ENCODE results near the gene CCDC61. TPM values are rescaled to one million over a fixed set of nuclear protein-coding genes. Genes with fewer than 3 reads are reported as not detected.

The CCDC61 gene
- total RNA-seq, result 0.94 TPM

GRCh38 chr19:45994998-45995714 is at the start of gene CCDC61:
Gene CCDC61 (plus strand): TSS chr19:45995467. CDS start chr19:46003019, 7,552 bp downstream.
- Histone ChIP-seq H3K4me1 (ENCODE audit: insufficient read depth, low read length) (peaks cover 24% of the 10 kb centered on the region), H3K27me3 (ENCODE audit: insufficient read depth, low read length) (no peaks in the 10 kb centered on the region), H3K4me3 (ENCODE audit: low read length) (peak within 1 kb of the TSS; percentile 62), H3K9me3 (ENCODE audit: low read depth, low read length) (no peaks in the 10 kb centered on the region)

- H3K4me1 ChIP-seq (ENCODE audit: insufficient read depth, low read length), result peaks cover 5% of the 10 kb centered on the region
- H3K4me3 ChIP-seq (ENCODE audit: low read length), result no peak overlapping the region
- peaks cover 3% of the 10 kb centered on the region for H3K27me3 ChIP-seq (ENCODE audit: insufficient read depth, low read length)
- H3K9me3 ChIP-seq (ENCODE audit: low read depth, low read length), result no peaks in the 10 kb centered on the region
Measured at GRCh38 chr19:45947926-45948325, 47.3 kb upstream of the CCDC61 start.

GRCh38 chr19:45952341-45952685 is 43.0 kb upstream of the CCDC61 start:
- Histone ChIP-seq H3K9me3 (ENCODE audit: low read depth, low read length) (no peaks in the 10 kb centered on the region), H3K27me3 (ENCODE audit: insufficient read depth, low read length) (peaks cover 3% of the 10 kb centered on the region), H3K4me3 (ENCODE audit: low read length) (no peak overlapping the region), H3K4me1 (ENCODE audit: insufficient read depth, low read length) (peaks cover 9% of the 10 kb centered on the region)

- Histone ChIP-seq H3K9me3 (ENCODE audit: low read depth, low read length) (no peaks in the 10 kb centered on the region), H3K27me3 (ENCODE audit: insufficient read depth, low read length) (peaks cover 2% of the 10 kb centered on the region), H3K4me1 (ENCODE audit: insufficient read depth, low read length) (peaks cover 9% of the 10 kb centered on the region), H3K4me3 (ENCODE audit: low read length) (no peak overlapping the region)
Measured at GRCh38 chr19:45952686-45953505, 42.4 kb upstream of the CCDC61 start.

- peaks cover 9% of the 10 kb centered on the region for H3K4me1 ChIP-seq (ENCODE audit: insufficient read depth, low read length)
- no peak overlapping the region for H3K4me3 ChIP-seq (ENCODE audit: low read length)
- H3K27me3 ChIP-seq (ENCODE audit: insufficient read depth, low read length), result no peaks in the 10 kb centered on the region
- no peaks in the 10 kb centered on the region for H3K9me3 ChIP-seq (ENCODE audit: low read depth, low read length)
Measured at GRCh38 chr19:45953676-45954075, 41.6 kb upstream of the CCDC61 start.

- no peaks in the 10 kb centered on the region for H3K27me3 ChIP-seq (ENCODE audit: insufficient read depth, low read length)
- no peaks in the 10 kb centered on the region for H3K9me3 ChIP-seq (ENCODE audit: low read depth, low read length)
- H3K4me1 ChIP-seq (ENCODE audit: insufficient read depth, low read length), result peaks cover 9% of the 10 kb centered on the region
- H3K4me3 ChIP-seq (ENCODE audit: low read length), result no peak overlapping the region
Measured at GRCh38 chr19:45954156-45954555, 41.1 kb upstream of the CCDC61 start.

GRCh38 chr19:45955905-45956608 is 39.2 kb upstream of the CCDC61 start:
- H3K4me1 ChIP-seq (ENCODE audit: insufficient read depth, low read length), result peaks cover 9% of the 10 kb centered on the region
- H3K27me3 ChIP-seq (ENCODE audit: insufficient read depth, low read length), result no peaks in the 10 kb centered on the region
- H3K4me3 ChIP-seq (ENCODE audit: low read length), result no peak overlapping the region
- no peaks in the 10 kb centered on the region for H3K9me3 ChIP-seq (ENCODE audit: low read depth, low read length)

GRCh38 chr19:45958320-45958719 is 36.9 kb upstream of the CCDC61 start:
- no peaks in the 10 kb centered on the region for H3K4me1 ChIP-seq (ENCODE audit: insufficient read depth, low read length)
- H3K4me3 ChIP-seq (ENCODE audit: low read length), result no peak overlapping the region
- H3K27me3 ChIP-seq (ENCODE audit: insufficient read depth, low read length), result no peaks in the 10 kb centered on the region
- no peaks in the 10 kb centered on the region for H3K9me3 ChIP-seq (ENCODE audit: low read depth, low read length)

GRCh38 chr19:45958769-45959516 is 36.3 kb upstream of the CCDC61 start:
- Histone ChIP-seq H3K4me1 (ENCODE audit: insufficient read depth, low read length) (no peaks in the 10 kb centered on the region), H3K27me3 (ENCODE audit: insufficient read depth, low read length) (no peaks in the 10 kb centered on the region), H3K4me3 (ENCODE audit: low read length) (no peak overlapping the region), H3K9me3 (ENCODE audit: low read depth, low read length) (no peaks in the 10 kb centered on the region)

- no peaks in the 10 kb centered on the region for H3K27me3 ChIP-seq (ENCODE audit: insufficient read depth, low read length)
- no peaks in the 10 kb centered on the region for H3K9me3 ChIP-seq (ENCODE audit: low read depth, low read length)
- H3K4me1 ChIP-seq (ENCODE audit: insufficient read depth, low read length), result no peaks in the 10 kb centered on the region
- H3K4me3 ChIP-seq (ENCODE audit: low read length), result no peak overlapping the region
Measured at GRCh38 chr19:45959517-45960025, 35.7 kb upstream of the CCDC61 start.

- H3K9me3 ChIP-seq (ENCODE audit: low read depth, low read length), result no peaks in the 10 kb centered on the region
- H3K4me1 ChIP-seq (ENCODE audit: insufficient read depth, low read length), result no peaks in the 10 kb centered on the region
- no peak overlapping the region for H3K4me3 ChIP-seq (ENCODE audit: low read length)
- H3K27me3 ChIP-seq (ENCODE audit: insufficient read depth, low read length), result no peaks in the 10 kb centered on the region
Measured at GRCh38 chr19:45960595-45961235, 34.6 kb upstream of the CCDC61 start.

GRCh38 chr19:45962021-45962420 is 33.2 kb upstream of the CCDC61 start:
- Histone ChIP-seq H3K4me1 (ENCODE audit: insufficient read depth, low read length) (no peaks in the 10 kb centered on the region), H3K9me3 (ENCODE audit: low read depth, low read length) (no peaks in the 10 kb centered on the region), H3K27me3 (ENCODE audit: insufficient read depth, low read length) (no peaks in the 10 kb centered on the region), H3K4me3 (ENCODE audit: low read length) (no peak overlapping the region)

- H3K9me3 ChIP-seq (ENCODE audit: low read depth, low read length), result no peaks in the 10 kb centered on the region
- peaks cover 12% of the 10 kb centered on the region for H3K4me1 ChIP-seq (ENCODE audit: insufficient read depth, low read length)
- H3K4me3 ChIP-seq (ENCODE audit: low read length), result no peak overlapping the region
- peaks cover 23% of the 10 kb centered on the region for H3K27me3 ChIP-seq (ENCODE audit: insufficient read depth, low read length)
Measured at GRCh38 chr19:45967246-45967645, 28.0 kb upstream of the CCDC61 start.

GRCh38 chr19:45968626-45969025 is 26.6 kb upstream of the CCDC61 start:
- no peaks in the 10 kb centered on the region for H3K9me3 ChIP-seq (ENCODE audit: low read depth, low read length)

More at GRCh38 chr19:45968626-45969025, 26.6 kb upstream of the CCDC61 start:
- peaks cover 17% of the 10 kb centered on the region for H3K4me1 ChIP-seq (ENCODE audit: insufficient read depth, low read length)
- H3K4me3 ChIP-seq (ENCODE audit: low read length), result no peak overlapping the region
- peaks cover 28% of the 10 kb centered on the region for H3K27me3 ChIP-seq (ENCODE audit: insufficient read depth, low read length)

Data from mononuclear cell (primary cell).